Neural cell (in vitro differentiated cells): ENCODE data around the gene RPL18.

Experiments
- EP300 ChIP-seq: fragments of 450-650 bp; conservative IDR thresholded peaks from 2 replicates; pipeline ENCODE4 v1.6.1; 2014; ENCODE audit warnings: antibody characterized with exemption, mild to moderate bottlenecking, moderate library complexity; ENCODE audit not compliant: poor library complexity, severe bottlenecking
- MXI1 ChIP-seq: fragments of 450-650 bp; conservative IDR thresholded peaks from 2 replicates; pipeline ENCODE4 v1.6.1; 2014; ENCODE audit warnings: antibody characterized with exemption, mild to moderate bottlenecking; ENCODE audit not compliant: poor library complexity, severe bottlenecking
- RAD21 ChIP-seq: fragments of 450-650 bp; conservative IDR thresholded peaks from 2 replicates; pipeline ENCODE4 v1.6.1; 2014; ENCODE audit warnings: antibody characterized with exemption, mild to moderate bottlenecking, moderate library complexity
- SMC3 ChIP-seq: fragments of 450-650 bp; conservative IDR thresholded peaks from 2 replicates; pipeline ENCODE4 v1.6.1; 2014; ENCODE audit warnings: antibody characterized with exemption, mild to moderate bottlenecking, moderate library complexity; ENCODE audit not compliant: poor library complexity
- TF ChIP-seq, protein P1 (sequence below): fragments of 450-650 bp; IDR thresholded peaks from 2 replicates; pipeline ENCODE4 v1.5.1; 2014; ENCODE audit warnings: antibody characterized with exemption, mild to moderate bottlenecking, moderate library complexity; ENCODE audit not compliant: poor library complexity, severe bottlenecking
- TF ChIP-seq, protein P2 (sequence below): IDR thresholded peaks from 2 replicates; pipeline ENCODE4 v1.6.1; 2012; ENCODE audit warnings: borderline replicate concordance

DNA sequence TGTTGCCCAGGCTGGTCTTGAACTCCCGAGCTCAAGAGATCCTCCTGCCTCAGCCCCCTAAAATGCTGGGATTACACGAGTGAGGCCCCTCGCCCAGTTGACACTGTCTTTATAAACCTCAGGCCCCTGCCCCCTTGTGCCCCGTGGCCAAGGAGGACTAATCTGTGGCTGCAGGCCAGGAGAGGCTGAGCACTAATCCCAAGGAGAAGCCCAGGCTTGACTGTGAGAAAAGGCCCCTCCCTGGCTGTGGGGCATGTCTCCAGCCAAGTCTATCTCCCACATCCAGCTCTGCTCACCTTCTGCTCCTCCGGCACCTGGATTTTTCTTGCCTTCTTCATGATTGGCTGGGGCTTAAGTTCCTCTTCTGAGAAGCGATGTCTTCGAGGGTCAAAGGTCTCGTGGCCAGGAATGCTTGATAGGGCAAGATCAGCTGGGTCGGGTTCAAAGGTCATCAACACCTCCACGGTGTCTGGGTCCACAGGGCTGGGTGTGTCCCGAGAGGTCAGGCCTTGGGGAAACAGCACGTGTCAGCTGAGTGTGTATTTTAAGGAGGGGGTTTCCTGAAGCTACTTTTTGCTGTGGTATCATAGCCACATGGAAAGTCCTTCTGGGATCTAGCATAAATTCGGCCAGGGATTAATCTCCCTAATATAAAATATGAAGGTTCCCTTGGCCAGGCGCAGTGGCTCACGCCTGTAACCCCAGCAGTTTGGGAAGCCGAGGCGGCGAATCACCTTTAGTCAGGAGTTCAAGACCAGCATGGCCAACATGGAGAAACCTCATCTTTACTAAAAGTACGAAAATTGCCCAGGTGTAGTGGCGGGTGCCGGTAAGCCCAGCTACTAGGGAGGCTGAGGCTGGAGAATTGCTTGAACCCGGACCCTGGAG, 14.4 kb upstream of the RPL18 start:
- TF ChIP-seq, protein P1, sequence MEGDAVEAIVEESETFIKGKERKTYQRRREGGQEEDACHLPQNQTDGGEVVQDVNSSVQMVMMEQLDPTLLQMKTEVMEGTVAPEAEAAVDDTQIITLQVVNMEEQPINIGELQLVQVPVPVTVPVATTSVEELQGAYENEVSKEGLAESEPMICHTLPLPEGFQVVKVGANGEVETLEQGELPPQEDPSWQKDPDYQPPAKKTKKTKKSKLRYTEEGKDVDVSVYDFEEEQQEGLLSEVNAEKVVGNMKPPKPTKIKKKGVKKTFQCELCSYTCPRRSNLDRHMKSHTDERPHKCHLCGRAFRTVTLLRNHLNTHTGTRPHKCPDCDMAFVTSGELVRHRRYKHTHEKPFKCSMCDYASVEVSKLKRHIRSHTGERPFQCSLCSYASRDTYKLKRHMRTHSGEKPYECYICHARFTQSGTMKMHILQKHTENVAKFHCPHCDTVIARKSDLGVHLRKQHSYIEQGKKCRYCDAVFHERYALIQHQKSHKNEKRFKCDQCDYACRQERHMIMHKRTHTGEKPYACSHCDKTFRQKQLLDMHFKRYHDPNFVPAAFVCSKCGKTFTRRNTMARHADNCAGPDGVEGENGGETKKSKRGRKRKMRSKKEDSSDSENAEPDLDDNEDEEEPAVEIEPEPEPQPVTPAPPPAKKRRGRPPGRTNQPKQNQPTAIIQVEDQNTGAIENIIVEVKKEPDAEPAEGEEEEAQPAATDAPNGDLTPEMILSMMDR = no peak
- TF ChIP-seq, protein P2, sequence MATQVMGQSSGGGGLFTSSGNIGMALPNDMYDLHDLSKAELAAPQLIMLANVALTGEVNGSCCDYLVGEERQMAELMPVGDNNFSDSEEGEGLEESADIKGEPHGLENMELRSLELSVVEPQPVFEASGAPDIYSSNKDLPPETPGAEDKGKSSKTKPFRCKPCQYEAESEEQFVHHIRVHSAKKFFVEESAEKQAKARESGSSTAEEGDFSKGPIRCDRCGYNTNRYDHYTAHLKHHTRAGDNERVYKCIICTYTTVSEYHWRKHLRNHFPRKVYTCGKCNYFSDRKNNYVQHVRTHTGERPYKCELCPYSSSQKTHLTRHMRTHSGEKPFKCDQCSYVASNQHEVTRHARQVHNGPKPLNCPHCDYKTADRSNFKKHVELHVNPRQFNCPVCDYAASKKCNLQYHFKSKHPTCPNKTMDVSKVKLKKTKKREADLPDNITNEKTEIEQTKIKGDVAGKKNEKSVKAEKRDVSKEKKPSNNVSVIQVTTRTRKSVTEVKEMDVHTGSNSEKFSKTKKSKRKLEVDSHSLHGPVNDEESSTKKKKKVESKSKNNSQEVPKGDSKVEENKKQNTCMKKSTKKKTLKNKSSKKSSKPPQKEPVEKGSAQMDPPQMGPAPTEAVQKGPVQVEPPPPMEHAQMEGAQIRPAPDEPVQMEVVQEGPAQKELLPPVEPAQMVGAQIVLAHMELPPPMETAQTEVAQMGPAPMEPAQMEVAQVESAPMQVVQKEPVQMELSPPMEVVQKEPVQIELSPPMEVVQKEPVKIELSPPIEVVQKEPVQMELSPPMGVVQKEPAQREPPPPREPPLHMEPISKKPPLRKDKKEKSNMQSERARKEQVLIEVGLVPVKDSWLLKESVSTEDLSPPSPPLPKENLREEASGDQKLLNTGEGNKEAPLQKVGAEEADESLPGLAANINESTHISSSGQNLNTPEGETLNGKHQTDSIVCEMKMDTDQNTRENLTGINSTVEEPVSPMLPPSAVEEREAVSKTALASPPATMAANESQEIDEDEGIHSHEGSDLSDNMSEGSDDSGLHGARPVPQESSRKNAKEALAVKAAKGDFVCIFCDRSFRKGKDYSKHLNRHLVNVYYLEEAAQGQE = no peak
- TF ChIP-seq RAD21 (no peak), MXI1 (no peak), SMC3 (no peak), EP300 (no peak)
